RKO (cell line): Measurements from ENCODE around the gene RINT1.

Source experiments
- DNase-seq: peaks from one replicate; pipeline ENCODE4 v3.0.0-alpha.2; 2016; ENCODE audit warnings: low spot score

The RINT1 gene

GRCh38 chr7:105599551-105599950 lies 67.5 kb downstream of the RINT1 start:
- no peak for DNase-seq

- DNase-seq = no peak
Observed at GRCh38 chr7:105600720-105601550, 68.9 kb downstream of the RINT1 start.

- DNase-seq = no peak
Observed at GRCh38 chr7:105602325-105603305, 70.6 kb downstream of the RINT1 start.

GRCh38 chr7:105610165-105610930 lies 78.3 kb downstream of the RINT1 start:
- DNase-seq = no peak

- peak; percentile 79 for DNase-seq
Observed at GRCh38 chr7:105611856-105612775, 80.1 kb downstream of the RINT1 start.

GRCh38 chr7:105612806-105613205 lies 80.8 kb downstream of the RINT1 start:
- no peak for DNase-seq

GRCh38 chr7:105613611-105614330 lies 81.8 kb downstream of the RINT1 start:
- DNase-seq = no peak

GRCh38 chr7:105614341-105614840 lies 82.4 kb downstream of the RINT1 start:
- DNase-seq = no peak
